ENCODE data around the gene SNRPD3.
"Not testable (repeated sequence)": the region's sequence is repeated elsewhere in the genome, so short reads cannot be mapped to it uniquely, and the experiment has no call there.

Gene SNRPD3

DNA sequence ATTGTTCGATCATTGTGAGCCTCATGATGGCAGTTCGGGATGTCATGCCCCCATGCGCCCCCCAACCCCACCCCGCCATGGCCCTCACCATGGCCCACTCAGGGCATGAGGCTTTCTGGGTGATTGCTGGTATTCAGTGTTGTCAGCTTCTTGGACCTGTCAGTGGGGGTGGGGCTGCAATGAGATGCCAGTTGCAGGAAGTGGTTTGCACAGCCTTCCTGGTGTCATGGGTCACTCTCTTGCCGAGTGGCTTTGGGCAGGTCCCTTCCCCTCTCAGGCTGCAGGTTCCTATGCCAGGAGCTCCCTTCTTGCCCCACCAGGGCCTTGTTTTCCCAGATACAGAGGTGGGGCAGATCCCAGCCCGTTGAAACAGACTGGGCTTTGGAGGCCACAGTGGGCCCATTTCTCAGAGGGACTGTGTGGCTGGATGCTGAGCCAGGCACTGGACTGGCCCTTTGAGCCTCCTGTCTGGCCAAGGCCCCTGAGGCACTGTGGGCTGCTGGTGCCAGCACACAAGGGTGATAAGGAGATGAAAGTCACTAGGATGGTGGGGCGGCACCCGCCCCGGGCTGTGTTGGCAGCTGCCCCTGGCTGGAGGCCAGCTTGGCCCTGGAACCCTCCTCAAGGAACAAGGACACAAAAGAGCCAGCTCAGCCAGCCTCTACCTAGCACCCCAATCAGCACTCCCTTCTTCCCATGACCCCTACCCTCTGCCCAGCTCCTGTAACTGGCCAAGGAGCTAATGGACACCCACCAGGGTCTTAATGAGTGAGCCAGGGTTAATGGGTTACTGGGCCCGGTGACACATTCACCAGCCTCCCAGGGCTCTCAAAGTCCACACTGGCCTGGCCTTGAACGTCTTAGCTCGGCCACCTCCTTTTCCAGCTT is 45.7 kb downstream of the SNRPD3 start:
- no peak overlapping the region for H3K9ac ChIP-seq (ENCODE audit: low read length)
- no peak overlapping the region for H2AFZ ChIP-seq (ENCODE audit: low read depth, low read length)
- H4K20me1 ChIP-seq (ENCODE audit: insufficient read depth, low read length): no peaks in the 10 kb centered on the region
- H3K4me1 ChIP-seq (ENCODE audit: low read length): peaks cover 9% of the 10 kb centered on the region
- H3K4me3 ChIP-seq (ENCODE audit: low read length): no peak overlapping the region
- H3K27me3 ChIP-seq (ENCODE audit: low read depth, low read length): no peaks in the 10 kb centered on the region
- no peak overlapping the region for H3K27ac ChIP-seq (ENCODE audit: low read length)
- no peaks in the 10 kb centered on the region for H3K79me2 ChIP-seq (ENCODE audit: low read length)
- H3K4me2 ChIP-seq (ENCODE audit: low read length): no peak overlapping the region
- no peaks in the 10 kb centered on the region for H3K36me3 ChIP-seq (replicated peaks; ENCODE audit: low read depth, low read length)
- no peaks in the 10 kb centered on the region for H3K9me3 ChIP-seq (ENCODE audit: insufficient read depth, low read length)
- no peak for TF ChIP-seq EZH2phosphoT487 (IDR thresholded peaks at IDR 0.05; ENCODE audit: low read depth)

DNA sequence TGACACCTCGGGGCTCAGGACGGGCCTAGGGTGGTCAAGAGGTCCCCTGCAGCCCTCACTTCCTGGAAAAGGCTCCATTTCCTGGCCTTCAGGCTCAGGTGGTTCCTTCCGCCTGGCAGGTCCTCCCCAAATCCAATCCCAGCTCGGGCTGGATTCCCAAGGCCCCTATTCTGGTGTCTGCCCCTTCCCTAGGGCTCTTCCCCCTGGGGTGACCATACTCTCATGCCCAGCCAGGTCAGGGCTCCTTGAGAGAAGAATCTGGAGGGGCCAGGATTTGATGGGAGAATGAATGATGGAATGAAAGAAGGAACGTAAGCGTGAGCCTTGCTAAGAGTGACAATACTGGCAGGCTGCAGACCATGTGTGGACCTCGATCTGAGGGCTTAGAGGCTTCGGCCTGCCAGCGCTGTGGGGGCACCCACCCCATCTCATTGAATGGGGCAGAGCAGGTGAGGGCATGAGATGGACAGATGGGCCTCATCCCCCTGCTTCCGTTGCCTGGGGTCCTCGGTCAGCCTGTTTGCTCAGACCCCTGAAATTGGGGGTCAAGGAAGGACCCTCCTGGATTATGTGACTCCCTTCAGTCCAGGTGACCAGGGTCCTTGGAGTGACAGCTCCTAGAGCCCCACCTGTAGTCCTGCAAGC is 46.4 kb downstream of the SNRPD3 start:
- not testable (repeated sequence) for H3K9ac ChIP-seq (ENCODE audit: low read length); H3K9me3 ChIP-seq (ENCODE audit: insufficient read depth, low read length); H3K36me3 ChIP-seq (replicated peaks; ENCODE audit: low read depth, low read length); H3K79me2 ChIP-seq (ENCODE audit: low read length); H2AFZ ChIP-seq (ENCODE audit: low read depth, low read length); H3K27me3 ChIP-seq (ENCODE audit: low read depth, low read length); H4K20me1 ChIP-seq (ENCODE audit: insufficient read depth, low read length); H3K4me3 ChIP-seq (ENCODE audit: low read length); H3K4me2 ChIP-seq (ENCODE audit: low read length); H3K4me1 ChIP-seq (ENCODE audit: low read length); H3K27ac ChIP-seq (ENCODE audit: low read length)

DNA sequence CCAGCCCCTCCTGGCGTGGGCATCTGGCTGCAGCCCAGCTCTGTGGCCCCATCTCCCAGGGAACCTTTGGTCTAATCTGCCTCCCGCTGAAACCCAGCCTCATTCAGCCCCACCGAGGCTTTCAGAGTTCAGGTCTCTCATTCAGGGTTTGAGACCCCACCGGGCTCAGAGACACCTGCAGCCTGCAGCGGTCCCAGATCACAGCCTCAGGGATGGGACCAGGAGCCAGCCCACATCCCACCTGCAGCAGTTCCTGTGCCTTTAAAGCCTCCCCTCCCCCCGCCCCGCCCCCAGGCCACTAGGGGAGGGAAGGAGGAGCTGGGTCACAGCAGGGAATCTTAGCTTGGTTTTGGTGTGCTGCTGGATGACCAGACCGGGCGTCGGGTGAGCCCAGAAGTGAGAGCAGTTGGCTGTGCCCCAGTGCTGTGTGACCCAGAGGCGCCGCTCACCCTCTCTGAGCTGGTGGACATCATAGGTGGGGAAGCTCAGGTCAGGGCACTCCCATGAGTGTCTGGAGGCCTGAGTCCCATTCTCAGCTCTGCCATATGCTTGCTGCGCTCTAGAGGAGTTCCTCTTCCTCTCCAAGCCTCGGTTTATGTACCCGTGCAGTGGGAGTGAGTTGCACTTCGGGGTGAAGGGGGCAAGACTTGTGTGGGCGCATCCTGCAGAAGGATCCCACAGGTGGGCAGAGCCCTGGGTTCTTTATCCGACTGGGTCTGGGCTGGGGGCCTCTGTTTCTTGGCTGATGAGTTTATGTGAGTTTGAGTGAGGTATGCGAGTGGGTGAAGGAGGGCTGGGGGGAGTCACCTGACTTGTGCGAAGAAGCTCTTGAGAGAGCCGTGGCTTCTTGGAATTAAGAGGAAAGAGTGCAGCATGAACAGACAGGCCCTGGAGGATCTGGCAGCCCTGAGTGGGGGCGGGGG is 47.3 kb downstream of the SNRPD3 start, which contains the start of gene GGT1:
GGT1 (plus strand) TSS at position 347 of the 923 bp plus-strand sequence. CDS start 7,889 bp downstream, outside the sequence.
- peak within 1 kb of the TSS; percentile 95 for H3K4me2 ChIP-seq (ENCODE audit: low read length)
- H3K79me2 ChIP-seq (ENCODE audit: low read length): peaks cover 10% of the 10 kb centered on the region
- peak within 1 kb of the TSS; percentile 45; the same call in 1 of the 2 replicates for H3K27ac ChIP-seq (ENCODE audit: low read length)
- H3K36me3 ChIP-seq (replicated peaks; ENCODE audit: low read depth, low read length); H3K9me3 ChIP-seq (ENCODE audit: insufficient read depth, low read length); H4K20me1 ChIP-seq (ENCODE audit: insufficient read depth, low read length); H3K4me1 ChIP-seq (ENCODE audit: low read length); H3K27me3 ChIP-seq (ENCODE audit: low read depth, low read length): not testable (repeated sequence)
- peak within 1 kb of the TSS; percentile 39; the same call in 1 of the 2 replicates for H3K9ac ChIP-seq (ENCODE audit: low read length)
- peak within 1 kb of the TSS; percentile 81 for H3K4me3 ChIP-seq (ENCODE audit: low read length)
- peak within 1 kb of the TSS; percentile 91 for H2AFZ ChIP-seq (ENCODE audit: low read depth, low read length)

DNA sequence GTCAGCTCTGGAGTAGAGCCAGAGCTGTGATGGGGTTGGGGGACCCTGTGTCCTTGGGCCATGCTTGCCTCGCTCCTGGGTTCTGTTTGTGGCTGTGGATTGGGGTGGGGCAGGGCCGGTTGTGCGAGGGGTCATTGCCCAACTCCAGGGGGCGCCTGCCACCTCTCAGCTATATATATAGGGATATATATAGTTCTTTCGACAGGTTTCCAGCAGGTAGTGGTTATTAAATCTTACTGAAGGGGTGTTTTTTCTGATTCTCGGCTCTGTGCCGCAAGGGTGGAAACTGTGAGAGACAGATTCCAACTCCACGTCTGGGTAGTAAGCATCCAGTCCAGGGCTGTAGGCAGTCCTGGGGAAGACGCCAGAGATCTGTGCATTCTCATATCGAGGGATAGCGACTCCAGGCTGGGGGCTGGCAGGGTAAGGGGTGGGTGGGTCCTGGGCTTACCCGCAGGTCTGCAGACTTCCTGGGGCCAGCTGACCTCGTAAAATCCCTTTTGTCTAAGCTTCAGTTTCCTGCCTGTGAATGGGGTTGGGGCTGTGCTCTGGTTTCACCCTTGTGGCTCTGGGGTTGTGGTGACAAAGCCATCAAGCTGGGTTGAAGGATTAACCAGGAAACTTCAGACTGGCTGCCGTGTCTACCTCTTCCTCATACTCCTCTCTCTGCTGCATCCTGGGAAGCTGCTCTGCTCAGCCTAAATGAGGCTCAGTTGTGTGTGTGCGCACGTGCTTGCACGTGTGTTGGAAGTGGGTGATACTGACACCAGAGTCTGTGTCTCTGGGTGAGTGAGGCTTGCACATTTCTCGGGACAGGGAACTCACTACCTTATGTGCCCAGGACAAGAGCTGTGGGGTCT is 48.2 kb downstream of the SNRPD3 start:
- H4K20me1 ChIP-seq (ENCODE audit: insufficient read depth, low read length); H3K9me3 ChIP-seq (ENCODE audit: insufficient read depth, low read length); H3K27me3 ChIP-seq (ENCODE audit: low read depth, low read length); H3K36me3 ChIP-seq (replicated peaks; ENCODE audit: low read depth, low read length): not testable (repeated sequence)
- Histone ChIP-seq H3K9ac (ENCODE audit: low read length) (peak overlapping the region; percentile 39; the same call in 1 of the 2 replicates), H3K4me2 (ENCODE audit: low read length) (peak overlapping the region; percentile 95), H3K27ac (ENCODE audit: low read length) (peak overlapping the region; percentile 45), H3K4me3 (ENCODE audit: low read length) (peak overlapping the region; percentile 81), H3K4me1 (ENCODE audit: low read length) (peaks cover 12% of the 10 kb centered on the region), H2AFZ (ENCODE audit: low read depth, low read length) (peak overlapping the region; percentile 91), H3K79me2 (ENCODE audit: low read length) (peaks cover 18% of the 10 kb centered on the region)
- TF ChIP-seq, protein P1, sequence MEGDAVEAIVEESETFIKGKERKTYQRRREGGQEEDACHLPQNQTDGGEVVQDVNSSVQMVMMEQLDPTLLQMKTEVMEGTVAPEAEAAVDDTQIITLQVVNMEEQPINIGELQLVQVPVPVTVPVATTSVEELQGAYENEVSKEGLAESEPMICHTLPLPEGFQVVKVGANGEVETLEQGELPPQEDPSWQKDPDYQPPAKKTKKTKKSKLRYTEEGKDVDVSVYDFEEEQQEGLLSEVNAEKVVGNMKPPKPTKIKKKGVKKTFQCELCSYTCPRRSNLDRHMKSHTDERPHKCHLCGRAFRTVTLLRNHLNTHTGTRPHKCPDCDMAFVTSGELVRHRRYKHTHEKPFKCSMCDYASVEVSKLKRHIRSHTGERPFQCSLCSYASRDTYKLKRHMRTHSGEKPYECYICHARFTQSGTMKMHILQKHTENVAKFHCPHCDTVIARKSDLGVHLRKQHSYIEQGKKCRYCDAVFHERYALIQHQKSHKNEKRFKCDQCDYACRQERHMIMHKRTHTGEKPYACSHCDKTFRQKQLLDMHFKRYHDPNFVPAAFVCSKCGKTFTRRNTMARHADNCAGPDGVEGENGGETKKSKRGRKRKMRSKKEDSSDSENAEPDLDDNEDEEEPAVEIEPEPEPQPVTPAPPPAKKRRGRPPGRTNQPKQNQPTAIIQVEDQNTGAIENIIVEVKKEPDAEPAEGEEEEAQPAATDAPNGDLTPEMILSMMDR (IDR thresholded peaks at IDR 0.05; ENCODE audit: low read depth, low read length): peak; percentile 44

DNA sequence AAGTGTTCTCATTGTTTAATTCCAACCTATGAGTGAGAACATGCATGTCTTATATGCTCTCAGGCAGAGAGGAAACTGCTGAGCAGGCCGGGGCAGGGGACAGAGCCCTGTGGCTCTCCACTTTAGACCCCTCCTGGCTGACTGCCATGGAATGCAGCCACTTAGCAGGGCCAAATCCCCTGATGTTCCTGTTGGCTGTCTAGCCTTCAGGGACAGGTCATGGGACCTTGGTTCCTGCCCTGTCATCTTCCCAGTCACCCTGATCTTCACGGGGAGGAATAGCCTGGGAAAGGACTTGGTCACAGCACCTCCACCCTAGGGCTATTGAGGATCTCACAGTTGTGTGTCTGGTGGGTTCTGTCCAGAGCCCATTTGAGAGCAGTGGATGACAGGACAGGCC is 50.5 kb downstream of the SNRPD3 start:
- H3K36me3 ChIP-seq (replicated peaks; ENCODE audit: low read depth, low read length); H3K9ac ChIP-seq (ENCODE audit: low read length); H3K27me3 ChIP-seq (ENCODE audit: low read depth, low read length); H3K9me3 ChIP-seq (ENCODE audit: insufficient read depth, low read length); H4K20me1 ChIP-seq (ENCODE audit: insufficient read depth, low read length); H3K4me3 ChIP-seq (ENCODE audit: low read length); H3K27ac ChIP-seq (ENCODE audit: low read length); H3K4me2 ChIP-seq (ENCODE audit: low read length): not testable (repeated sequence)
- H2AFZ ChIP-seq (ENCODE audit: low read depth, low read length): peak overlapping the region; percentile 6; the same call in 1 of the 2 replicates
- H3K4me1 ChIP-seq (ENCODE audit: low read length): peaks cover 12% of the 10 kb centered on the region
- peaks cover 18% of the 10 kb centered on the region for H3K79me2 ChIP-seq (ENCODE audit: low read length)

DNA sequence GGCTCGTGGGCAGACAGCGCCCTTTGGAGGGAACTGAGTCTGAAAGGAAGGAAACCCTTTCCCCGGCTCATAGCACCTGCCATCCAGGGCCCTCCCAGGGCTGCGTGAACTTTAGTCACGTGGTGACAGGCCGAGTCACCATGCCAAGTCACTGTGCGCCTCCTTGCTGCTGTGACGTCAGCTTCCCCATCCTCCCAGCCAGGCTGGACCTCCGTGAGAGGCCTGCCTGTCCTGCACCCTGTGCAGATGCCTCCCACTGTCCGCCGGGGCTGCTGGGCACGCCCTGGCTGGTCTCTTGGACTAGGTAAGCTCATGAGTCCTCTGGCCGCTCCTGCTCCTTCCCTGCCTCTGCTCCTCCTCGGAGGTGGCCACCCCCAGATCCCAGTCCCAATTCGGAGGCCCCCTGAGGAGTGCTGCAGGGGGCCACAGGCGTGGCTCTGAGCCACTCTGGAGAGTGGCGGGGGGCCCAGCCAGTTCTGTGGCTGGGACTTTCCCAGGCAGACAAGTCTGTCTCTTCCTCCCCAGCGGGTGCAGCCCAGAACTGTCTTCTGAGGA is 51.7 kb downstream of the SNRPD3 start:
- peak overlapping the region; percentile 80 for H3K4me3 ChIP-seq (ENCODE audit: low read length)
- peaks cover 18% of the 10 kb centered on the region for H3K79me2 ChIP-seq (ENCODE audit: low read length)
- H3K4me1 ChIP-seq (ENCODE audit: low read length): peaks cover 12% of the 10 kb centered on the region
- peak overlapping the region; percentile 79 for H3K27ac ChIP-seq (ENCODE audit: low read length)
- not testable (repeated sequence) for H3K27me3 ChIP-seq (ENCODE audit: low read depth, low read length); H3K36me3 ChIP-seq (replicated peaks; ENCODE audit: low read depth, low read length); H3K9me3 ChIP-seq (ENCODE audit: insufficient read depth, low read length); H4K20me1 ChIP-seq (ENCODE audit: insufficient read depth, low read length)
- H3K4me2 ChIP-seq (ENCODE audit: low read length): peak overlapping the region; percentile 89
- H2AFZ ChIP-seq (ENCODE audit: low read depth, low read length): peak overlapping the region; percentile 70; the same call in 1 of the 2 replicates
- peak overlapping the region; percentile 92 for H3K9ac ChIP-seq (ENCODE audit: low read length)

DNA sequence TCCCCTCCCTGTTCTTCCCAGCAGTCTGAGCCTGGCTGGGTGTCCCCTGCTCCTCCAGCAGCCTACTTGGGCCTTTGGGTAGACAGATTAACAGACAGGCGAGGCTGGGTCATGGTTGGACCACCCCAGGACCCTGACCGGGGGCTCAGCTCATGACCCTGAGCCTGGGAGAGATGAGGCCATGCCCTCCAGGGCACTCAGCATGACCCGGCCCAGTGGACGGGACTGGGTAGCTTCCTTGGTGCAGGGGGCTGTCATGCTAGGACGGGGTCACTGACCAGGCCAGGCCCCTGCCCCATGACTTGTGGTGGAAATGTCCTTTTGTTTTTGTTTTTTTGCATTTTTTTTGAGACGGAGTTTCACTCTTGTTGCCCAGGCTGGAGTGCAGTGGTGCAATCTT is 52.5 kb downstream of the SNRPD3 start:
- H3K9me3 ChIP-seq (ENCODE audit: insufficient read depth, low read length); H3K36me3 ChIP-seq (replicated peaks; ENCODE audit: low read depth, low read length); H2AFZ ChIP-seq (ENCODE audit: low read depth, low read length); H3K4me1 ChIP-seq (ENCODE audit: low read length); H3K27me3 ChIP-seq (ENCODE audit: low read depth, low read length); H4K20me1 ChIP-seq (ENCODE audit: insufficient read depth, low read length): not testable (repeated sequence)
- Histone ChIP-seq H3K4me3 (ENCODE audit: low read length) (peak overlapping the region; percentile 80), H3K9ac (ENCODE audit: low read length) (peak overlapping the region; percentile 92), H3K27ac (ENCODE audit: low read length) (peak overlapping the region; percentile 79), H3K4me2 (ENCODE audit: low read length) (peak overlapping the region; percentile 89), H3K79me2 (ENCODE audit: low read length) (peaks cover 18% of the 10 kb centered on the region)
